ENCODE results near the gene ZMAT5.

ZMAT5 gene

GRCh38 chr22:29726512-29727130 is 40.2 kb downstream of the ZMAT5 start:
- peak; percentile 74 to 80 for DNase-seq

GRCh38 chr22:29726106-29726505 is 40.7 kb downstream of the ZMAT5 start:
- no peak for DNase-seq

GRCh38 chr22:29724843-29725242 is 42.0 kb downstream of the ZMAT5 start:
- DNase-seq: no peak

DNA sequence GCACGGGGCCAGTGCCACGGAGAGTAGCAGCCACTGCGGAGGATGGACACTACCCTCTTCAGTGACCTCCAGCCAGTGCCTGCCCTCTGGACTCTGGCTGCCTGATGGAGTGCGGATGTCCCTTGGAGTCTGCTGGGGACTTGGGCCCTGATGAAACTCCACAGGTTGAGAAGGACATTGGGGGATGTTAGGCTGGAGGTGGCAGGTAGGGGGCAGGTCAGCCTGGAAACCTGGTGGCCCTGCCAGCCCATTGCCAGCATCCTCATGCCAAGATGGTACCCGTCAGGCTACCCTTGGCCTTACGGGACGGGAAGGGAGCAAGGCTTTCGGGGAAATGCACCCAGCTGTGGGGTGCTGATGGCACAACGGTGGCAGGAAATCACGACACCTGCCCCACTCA is 43.0 kb downstream of the ZMAT5 start:
- DNase-seq: no peak

- no peak for DNase-seq
These were observed 44.2 kb downstream of the ZMAT5 start for GRCh38 chr22:29722587-29722986.

DNA sequence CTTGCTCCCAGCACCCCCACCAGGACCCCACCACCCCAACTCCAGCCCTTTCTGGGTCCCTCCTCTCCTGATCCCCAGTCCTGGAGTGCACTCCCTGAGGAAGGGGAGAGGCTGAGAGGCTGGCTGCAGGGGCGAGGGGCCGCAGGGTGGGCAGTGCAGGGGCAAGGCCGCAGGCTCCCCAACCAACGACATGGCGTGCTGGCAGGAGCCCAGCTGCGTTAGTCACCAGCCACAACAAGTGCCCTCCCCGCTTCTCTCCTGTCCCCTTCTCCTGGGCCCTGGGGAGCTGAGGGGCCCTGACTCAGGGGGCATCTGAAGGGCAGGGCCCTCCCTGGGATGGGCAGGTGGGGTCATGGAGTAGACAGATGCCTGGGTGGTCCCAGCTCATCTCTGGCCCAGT is 44.7 kb downstream of the ZMAT5 start:
- DNase-seq: no peak

DNA sequence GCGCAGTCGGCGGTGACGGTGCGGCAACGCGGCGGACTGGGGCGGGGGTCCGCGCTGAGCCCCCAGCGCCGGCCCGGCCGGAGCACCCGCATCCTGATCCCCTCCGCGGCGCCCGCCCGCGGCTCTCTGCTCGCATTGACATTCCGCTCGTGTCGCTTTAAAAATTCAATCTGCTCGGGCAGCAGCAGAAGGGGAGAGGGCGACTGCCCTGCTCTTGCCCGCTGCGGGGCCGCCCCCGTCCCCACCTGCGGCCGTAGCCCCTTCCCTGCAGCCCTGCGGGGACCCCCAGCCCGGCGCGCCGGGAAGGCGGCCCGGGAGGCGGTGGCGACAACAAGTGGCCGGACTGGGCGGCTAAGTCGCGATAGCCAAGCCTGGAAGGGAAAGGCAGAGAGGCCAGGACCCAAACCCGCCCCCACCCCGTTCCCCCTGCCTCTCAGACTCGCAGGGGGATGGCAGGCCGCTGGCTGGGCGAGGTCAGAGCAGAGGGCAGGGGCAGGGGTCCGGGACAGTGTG is 45.9 kb downstream of the ZMAT5 start:
- DNase-seq: no peak

DNA sequence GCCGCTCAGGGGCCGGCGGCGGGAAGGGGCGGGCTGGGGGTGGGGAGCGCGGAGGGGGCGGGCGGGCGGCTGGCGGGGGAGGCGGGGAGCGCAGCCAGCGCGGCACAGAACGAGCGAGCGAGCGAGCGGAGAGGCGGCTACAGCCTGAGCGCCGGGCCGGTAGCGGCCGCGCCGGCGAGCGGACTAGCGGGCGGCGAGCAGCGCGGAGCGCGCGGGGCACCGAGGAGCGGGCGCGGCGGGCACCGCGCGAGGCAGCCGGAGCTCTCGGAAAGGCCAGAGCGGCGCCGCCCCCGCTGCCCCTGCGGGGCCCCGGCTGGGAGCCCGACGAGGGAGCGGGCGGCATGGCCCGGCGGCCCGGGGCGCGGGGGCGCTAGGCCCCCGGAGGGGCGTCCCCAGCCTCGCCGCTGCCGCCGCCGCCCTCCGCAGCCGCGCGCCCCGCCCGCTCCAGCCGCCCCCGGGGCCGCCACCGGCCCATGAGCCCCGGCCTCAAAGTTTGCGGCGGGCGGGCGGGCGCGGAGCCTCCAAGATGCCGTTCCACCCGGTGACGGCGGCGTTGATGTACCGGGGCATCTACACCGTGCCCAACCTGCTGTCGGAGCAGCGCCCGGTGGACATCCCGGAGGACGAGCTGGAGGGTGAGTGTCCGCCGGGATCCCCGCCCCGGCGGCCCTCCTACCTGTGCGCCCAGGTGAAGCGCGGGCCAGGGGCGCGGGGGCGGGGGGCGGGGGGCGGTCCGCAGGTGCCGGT is 46.7 kb downstream of the ZMAT5 start, which contains the start of gene CABP7:
Gene CABP7, plus strand, starts transcription at position 105 of the 747 bp plus-strand sequence. Its CDS starts 422 bp downstream, at position 527.
- no peak for DNase-seq

DNA sequence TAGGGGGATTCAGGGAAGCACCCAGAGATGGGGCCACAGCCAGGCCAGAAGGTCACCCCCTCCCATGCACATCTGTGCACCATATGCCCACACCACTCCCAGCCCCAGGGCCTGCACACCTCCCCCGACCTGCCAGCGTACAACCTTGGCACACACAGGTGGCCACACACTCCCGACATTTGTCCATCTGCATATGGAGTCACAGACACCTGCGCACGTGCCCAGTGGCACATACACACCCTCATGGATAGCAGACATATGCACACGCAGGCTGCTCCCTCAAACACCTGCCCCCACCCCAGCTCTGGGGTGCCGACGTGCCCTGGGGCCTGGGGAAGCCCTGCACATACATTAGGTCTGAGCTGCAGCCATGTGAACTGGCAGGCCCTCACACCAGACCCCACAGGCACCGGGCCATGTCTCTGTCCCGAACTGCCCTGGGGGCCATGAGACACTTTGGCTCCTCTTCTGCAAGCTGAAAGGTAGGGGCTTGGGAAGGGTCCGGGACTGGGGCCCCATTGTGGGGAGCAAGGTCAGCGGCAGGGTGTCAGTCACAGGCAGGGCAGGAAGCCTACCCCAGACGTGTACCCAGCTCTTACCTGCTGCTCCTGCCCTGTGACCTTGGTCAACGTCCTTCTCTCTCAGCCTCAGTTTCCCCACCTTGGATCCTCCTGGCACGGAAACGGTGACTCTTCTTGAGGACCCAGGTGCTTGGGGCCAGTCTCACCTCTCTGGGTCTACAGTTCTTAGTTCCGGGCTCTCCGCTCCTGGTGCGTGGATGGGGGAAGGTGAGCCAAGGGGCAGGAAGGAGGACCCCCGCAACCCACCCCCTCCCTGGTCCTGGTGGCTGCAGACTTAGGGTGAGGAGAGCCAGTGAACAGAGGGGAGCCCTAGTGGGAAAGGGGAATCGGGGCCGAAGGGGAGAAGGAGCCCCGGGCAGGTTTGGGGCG is 47.6 kb downstream of the ZMAT5 start:
- peak in 1 of 2 experiments; percentile 88 for DNase-seq

GRCh38 chr22:29717789-29718188 is 49.0 kb downstream of the ZMAT5 start:
- peak in 1 of 2 experiments; percentile 68 for DNase-seq

DNA sequence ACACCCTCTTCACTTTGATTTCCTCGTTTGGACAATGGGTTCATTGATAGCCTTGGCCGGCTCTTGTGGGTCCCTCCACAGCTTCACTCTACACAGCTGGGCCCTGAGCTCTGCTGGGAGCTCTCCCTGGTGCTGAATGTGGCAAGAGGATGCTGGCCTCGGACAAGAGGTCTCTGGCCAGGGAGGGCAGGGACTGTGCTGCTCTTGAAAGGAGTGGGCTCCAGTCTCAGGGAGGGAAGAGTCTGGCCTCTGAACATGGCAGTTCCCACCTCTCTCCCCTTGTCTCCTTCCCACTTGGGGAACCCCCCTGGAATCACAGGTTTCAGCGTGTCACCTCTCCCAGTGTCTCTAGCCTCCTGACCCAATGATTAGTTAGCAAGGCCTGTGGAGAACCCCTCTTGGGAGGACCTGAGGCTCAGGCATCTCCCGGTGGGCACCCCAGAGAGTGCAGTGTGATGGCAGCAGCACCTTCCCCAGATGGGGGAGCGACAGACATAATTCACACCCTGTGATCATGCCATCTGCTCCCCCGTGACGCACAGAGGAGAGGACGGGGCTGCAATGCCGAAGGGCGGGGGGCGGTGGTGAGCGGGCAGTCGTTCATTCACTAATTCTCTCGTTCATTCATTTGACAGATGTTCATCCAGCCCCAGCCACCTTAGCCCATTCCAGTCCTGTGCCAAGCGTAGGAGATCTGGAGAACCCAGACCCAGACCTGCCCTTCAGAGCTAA is 49.8 kb downstream of the ZMAT5 start:
- DNase-seq: peak; percentile 91 to 96

- peak in 1 of 2 experiments; percentile 58 for DNase-seq
These were observed 51.1 kb downstream of the ZMAT5 start for GRCh38 chr22:29715705-29716104.

DNA sequence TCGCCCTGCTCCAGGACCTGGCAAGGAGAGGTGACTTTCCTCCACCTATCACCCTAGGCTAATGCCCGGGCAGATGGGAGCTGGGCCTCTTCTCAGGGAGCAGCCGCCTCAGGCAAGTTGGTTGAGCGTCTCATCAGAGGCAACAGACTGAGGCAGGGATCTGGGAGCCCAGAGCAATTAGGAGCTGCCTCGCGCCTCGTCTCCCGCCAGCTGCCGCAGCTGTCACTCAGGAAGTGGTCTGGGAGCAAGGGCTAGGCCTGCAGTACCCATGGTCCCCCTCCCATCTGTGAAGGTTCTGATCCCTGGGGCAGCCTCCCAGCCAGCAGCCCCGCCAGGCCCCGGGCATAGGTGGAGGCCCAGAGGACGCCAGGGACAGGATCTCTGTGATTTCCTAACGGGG is 51.6 kb downstream of the ZMAT5 start:
- peak; percentile 96 to 98 for DNase-seq

DNA sequence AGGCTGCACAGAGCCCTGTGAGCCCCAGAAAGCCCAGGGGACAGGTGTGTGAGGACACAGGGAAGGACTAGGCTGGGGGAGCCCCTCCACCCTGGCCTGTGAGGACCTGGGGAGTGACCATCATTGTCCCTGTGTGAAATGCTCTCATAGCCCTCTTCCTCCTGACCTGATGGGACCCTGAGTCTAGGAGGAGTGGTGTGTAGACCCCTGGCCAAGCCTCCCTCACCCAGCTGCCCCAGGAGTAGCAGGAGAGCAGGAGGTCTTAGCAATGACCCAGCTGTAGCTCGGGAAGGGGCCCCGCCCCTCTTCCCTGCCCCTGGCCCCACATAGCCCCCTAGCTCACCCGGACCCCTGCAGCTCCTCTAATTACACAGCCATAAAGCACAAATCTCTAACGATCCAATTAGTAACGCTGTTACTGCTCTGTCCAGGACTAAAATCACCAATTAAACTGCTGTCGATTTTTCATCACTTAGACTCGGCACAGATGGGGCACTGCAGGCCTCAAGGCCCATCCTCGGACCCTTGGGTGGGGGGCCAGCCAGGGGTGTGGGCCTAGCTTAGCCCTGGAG is 53.6 kb downstream of the ZMAT5 start:
- DNase-seq: peak; percentile 36 to 63

DNA sequence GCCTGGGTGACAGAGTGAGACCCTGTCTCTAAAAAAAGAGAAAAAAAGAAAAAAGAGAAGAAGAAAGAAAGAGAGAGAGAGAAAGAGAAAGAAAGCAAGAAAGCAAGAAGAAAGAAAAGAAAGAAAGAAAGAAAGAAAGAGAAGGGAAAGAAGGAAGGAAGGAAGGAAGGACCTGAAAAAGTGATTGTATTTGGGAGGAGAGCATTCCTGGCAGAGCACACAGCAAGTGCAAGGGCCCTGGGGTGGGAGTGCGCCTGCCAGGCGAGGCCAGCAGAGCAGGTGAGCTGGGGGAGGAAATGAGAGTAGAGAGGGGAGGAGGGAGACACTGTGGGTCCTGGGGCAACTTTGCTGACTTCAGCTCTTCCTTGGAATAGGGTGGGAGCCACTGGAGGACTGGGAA is 54.7 kb downstream of the ZMAT5 start:
- DNase-seq: no peak

DNA sequence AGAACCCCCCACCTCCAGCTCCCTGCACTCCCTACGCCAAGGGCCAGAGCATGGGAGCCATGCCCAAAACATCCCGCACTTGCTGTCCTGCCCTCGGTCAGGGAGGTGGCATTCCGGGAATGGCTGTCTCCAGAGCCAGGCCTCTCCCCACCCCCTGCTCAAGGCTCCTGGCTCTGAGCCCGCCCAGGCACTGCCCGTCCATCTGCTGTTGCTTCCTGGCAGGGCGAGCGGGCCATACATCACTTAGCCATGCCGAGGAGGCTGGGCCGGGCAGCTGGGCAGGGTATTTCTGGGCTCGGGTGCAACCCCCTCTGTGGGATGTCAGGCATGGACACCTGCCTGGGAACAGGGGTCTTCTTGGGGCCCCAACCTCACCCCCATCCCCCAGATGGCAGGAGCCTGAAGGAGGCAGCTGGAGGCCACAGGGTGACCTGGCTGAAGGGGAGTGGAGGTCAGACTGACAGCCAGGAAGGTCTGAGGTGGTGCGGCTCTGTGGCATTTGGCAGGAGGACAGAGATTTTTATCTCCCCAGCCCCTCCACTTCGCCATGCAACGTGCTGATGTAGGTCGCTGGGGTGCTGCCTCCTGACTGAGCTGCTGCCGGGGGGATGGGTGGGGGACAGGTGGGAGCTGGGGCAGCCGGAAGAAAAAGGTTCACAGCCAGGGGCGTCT is 55.7 kb downstream of the ZMAT5 start:
- peak; percentile 76 to 87 for DNase-seq

GRCh38 chr22:29710193-29710592 is 56.6 kb downstream of the ZMAT5 start:
- DNase-seq: no peak

DNA sequence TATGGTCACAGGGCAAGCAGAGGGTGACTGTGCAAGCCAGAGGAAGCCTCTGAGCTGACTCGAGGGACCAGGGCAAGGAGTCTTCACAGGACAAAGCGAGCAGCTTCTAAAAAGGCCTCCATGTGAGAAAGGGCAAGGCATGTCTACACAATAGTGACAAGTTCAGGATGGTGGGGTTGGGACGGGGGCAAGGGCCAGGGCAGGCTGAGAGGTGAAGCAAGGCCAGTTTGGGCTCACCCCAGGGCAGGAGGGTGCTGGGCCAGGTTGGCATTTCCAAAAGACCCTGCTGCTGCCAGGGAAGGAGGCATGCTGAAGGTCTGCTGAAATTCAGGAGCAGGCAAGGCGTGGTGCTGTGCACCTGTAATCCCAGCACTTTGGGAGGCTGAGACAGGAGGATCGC is 59.3 kb downstream of the ZMAT5 start:
- DNase-seq: no peak

DNA sequence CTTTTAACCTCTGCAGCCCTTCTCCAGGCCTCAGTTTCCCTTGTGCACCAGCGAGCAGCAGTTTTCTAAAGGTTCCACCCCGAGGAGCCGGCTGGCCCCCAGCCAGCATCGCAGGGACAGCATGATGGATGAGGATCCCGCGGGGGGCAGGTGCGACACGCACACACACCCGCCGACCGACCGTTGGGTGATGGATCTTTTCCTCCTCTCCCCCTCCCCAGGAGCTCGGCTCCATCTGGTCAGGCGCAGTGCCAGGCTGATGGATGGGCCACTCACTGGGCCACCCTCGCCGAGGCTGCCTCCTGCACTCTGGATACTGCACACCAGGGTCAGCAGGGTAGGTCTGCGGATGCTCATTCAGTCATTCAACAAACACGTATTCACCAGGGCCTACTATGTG is 59.8 kb downstream of the ZMAT5 start:
- peak; percentile 47 to 86 for DNase-seq

DNA sequence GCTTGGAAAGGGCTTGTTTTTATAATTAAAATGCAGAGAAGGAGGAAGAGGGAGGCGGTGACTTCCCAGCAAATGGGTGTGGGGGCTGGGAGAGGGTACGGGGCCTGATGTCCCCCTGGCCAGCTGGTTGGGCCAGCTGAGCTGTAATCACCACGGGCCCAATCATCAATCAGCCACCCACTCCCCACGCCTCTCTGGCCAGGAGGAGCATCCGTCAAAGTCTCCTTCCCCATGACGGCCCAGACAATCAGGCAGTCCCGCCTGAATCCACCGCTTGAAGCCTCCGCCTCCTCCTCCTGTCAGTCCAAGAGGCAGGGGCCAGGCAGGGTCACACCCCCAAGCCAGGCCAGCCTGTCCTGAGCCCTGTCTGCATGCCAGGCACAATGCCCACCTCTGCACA is 60.3 kb downstream of the ZMAT5 start:
- peak in 1 of 2 experiments; percentile 69 for DNase-seq

DNA sequence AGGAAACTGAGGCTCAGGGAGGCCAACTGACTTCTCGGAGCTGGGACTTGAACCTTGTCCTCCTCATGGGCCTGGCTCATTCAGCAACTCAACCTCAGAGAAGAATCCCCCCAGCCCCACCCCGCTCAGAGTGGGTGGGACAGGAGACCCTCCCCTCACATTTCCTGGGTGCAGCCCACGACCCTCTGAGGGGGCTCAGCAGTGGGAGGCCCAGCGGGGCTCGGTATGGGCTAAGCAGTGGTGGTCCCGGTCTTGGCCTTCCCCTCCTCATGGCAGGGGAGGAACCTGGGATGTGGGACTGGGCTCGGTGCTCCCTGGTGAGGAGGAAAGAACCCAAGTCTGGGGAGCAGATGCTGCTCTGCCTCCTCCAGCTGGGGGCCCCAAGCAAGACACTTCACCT is 61.2 kb downstream of the ZMAT5 start:
- no peak for DNase-seq
